ENCODE data around the gene DBN1. TPM values are rescaled to one million over a fixed set of nuclear protein-coding genes. Genes with fewer than 3 reads are reported as not detected.
A peak's percentile ranks its signal among the peaks of the same experiment; 100 is the strongest.

DBN1 gene
- total and polyA plus RNA-seq, 2 experiments from 2014 or later: 106 to 290 TPM

- H3K9me3 Mint-ChIP-seq: peaks cover 3% of the 10 kb centered on the region; the same call in 1 of the 3 replicates
- no peak overlapping the region; the same call in 1 of the 2 replicates for H3K27ac Mint-ChIP-seq
- H2AFZ ChIP-seq: 0 out of 2 replicates have a peak overlapping the region, but pooled peaks have one; percentile 56
- ATAC-seq: peak; percentile 56
- no peak overlapping the region for H3K27ac ChIP-seq (ENCODE audit: low read depth)
- DNase-seq (ENCODE audit: low spot score): peak; percentile 84
- H3K36me3 Mint-ChIP-seq (ENCODE audit: low read depth): peaks cover 8% of the 10 kb centered on the region; the same call in 1 of the 3 replicates
- H3K4me1 Mint-ChIP-seq: peaks cover 38% of the 10 kb centered on the region
- peak overlapping the region; percentile 80 for H3K4me3 ChIP-seq
- peaks cover 29% of the 10 kb centered on the region for H3F3A ChIP-seq (replicated peaks; ENCODE audit: low read depth)
- H3K36me3 ChIP-seq (ENCODE audit: insufficient read depth): no peaks in the 10 kb centered on the region
- peaks cover 2% of the 10 kb centered on the region; the same call in 1 of the 2 replicates for H4K20me1 ChIP-seq (replicated peaks; ENCODE audit: insufficient read depth)
- H3K4me2 ChIP-seq: peak overlapping the region; percentile 88
- peak overlapping the region; percentile 71 for H3K4me3 Mint-ChIP-seq
- H3K9me2 ChIP-seq (ENCODE audit: insufficient read depth): no peaks in the 10 kb centered on the region
- TF ChIP-seq CREB1 (CRISPR knock-in tag; IDR thresholded peaks at IDR 0.05; ENCODE audit: low read depth) (no peak), ZNF114 (CRISPR knock-in tag; IDR thresholded peaks at IDR 0.05) (no peak), CTCF (conservative IDR thresholded peaks at IDR 0.05; ENCODE audit: low read depth in 2 of 2) (0 out of 4 replicates have a peak, but pooled peaks of 1 of the 2 experiments have one; percentile 5), REST (IDR thresholded peaks at IDR 0.05; ENCODE audit: unreplicated experiment) (no peak)
- TF ChIP-seq, protein P1, sequence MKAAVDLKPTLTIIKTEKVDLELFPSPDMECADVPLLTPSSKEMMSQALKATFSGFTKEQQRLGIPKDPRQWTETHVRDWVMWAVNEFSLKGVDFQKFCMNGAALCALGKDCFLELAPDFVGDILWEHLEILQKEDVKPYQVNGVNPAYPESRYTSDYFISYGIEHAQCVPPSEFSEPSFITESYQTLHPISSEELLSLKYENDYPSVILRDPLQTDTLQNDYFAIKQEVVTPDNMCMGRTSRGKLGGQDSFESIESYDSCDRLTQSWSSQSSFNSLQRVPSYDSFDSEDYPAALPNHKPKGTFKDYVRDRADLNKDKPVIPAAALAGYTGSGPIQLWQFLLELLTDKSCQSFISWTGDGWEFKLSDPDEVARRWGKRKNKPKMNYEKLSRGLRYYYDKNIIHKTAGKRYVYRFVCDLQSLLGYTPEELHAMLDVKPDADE (IDR thresholded peaks at IDR 0.05): no peak
- H3K79me2 ChIP-seq (replicated peaks; ENCODE audit: insufficient read depth): no peaks in the 10 kb centered on the region
- H3K27me3 Mint-ChIP-seq (ENCODE audit: insufficient read depth, low read depth, poor library complexity): peaks cover 48% of the 10 kb centered on the region
- H3K27me3 ChIP-seq (ENCODE audit: insufficient read depth): peaks cover 42% of the 10 kb centered on the region
- peaks cover 23% of the 10 kb centered on the region for H3K4me1 ChIP-seq (ENCODE audit: insufficient read depth)
These were observed 25.7 kb downstream of the DBN1 start for GRCh38 chr5:177447611-177448243.

- Mint-ChIP-seq H3K9me3 (peaks cover 3% of the 10 kb centered on the region; the same call in 1 of the 3 replicates), H3K27ac (no peak overlapping the region), H3K4me3 (peak overlapping the region; percentile 71; the same call in 2 of the 3 replicates), H3K36me3 (ENCODE audit: low read depth) (peaks cover 11% of the 10 kb centered on the region; the same call in 1 of the 3 replicates), H3K27me3 (ENCODE audit: insufficient read depth, low read depth, poor library complexity) (peaks cover 45% of the 10 kb centered on the region), H3K4me1 (peaks cover 36% of the 10 kb centered on the region)
- Histone ChIP-seq H3K4me1 (ENCODE audit: insufficient read depth) (peaks cover 23% of the 10 kb centered on the region), H3K4me2 (peak overlapping the region; percentile 88), H3F3A (replicated peaks; ENCODE audit: low read depth) (peaks cover 29% of the 10 kb centered on the region), H3K79me2 (replicated peaks; ENCODE audit: insufficient read depth) (no peaks in the 10 kb centered on the region), H3K27ac (ENCODE audit: low read depth) (no peak overlapping the region), H3K27me3 (ENCODE audit: insufficient read depth) (peaks cover 39% of the 10 kb centered on the region), H3K36me3 (ENCODE audit: insufficient read depth) (no peaks in the 10 kb centered on the region), H3K4me3 (peak overlapping the region; percentile 80), H3K9me2 (ENCODE audit: insufficient read depth) (no peaks in the 10 kb centered on the region), H4K20me1 (replicated peaks; ENCODE audit: insufficient read depth) (no peaks in the 10 kb centered on the region; the same call in 1 of the 2 replicates), H2AFZ (no peak overlapping the region)
- ATAC-seq (peak; percentile 17), DNase-seq (ENCODE audit: low spot score) (peak; percentile 86)
- no peak for TF ChIP-seq POLR2AphosphoS5 (IDR thresholded peaks at IDR 0.05; ENCODE audit: low read depth)
- TF ChIP-seq, protein P1 (IDR thresholded peaks at IDR 0.05): no peak
- no peak for TF ChIP-seq ZNF331 (CRISPR knock-in tag; IDR thresholded peaks at IDR 0.05; ENCODE audit: low read depth)
- TF ChIP-seq JUNB (IDR thresholded peaks at IDR 0.05; ENCODE audit: unreplicated experiment): no peak
- TF ChIP-seq EZH2phosphoT487 (IDR thresholded peaks at IDR 0.05; ENCODE audit: unreplicated experiment): no peak
- no peak for TF ChIP-seq STAT1 (IDR thresholded peaks at IDR 0.05; ENCODE audit: unreplicated experiment)
- no peak for TF ChIP-seq EZH2 (IDR thresholded peaks at IDR 0.05; ENCODE audit: low read depth, unreplicated experiment)
- TF ChIP-seq REST (IDR thresholded peaks at IDR 0.05; ENCODE audit: unreplicated experiment): no peak
These were observed 26.3 kb downstream of the DBN1 start for GRCh38 chr5:177447066-177447610.
